ENCODE data around the gene GMNN.

DNA sequence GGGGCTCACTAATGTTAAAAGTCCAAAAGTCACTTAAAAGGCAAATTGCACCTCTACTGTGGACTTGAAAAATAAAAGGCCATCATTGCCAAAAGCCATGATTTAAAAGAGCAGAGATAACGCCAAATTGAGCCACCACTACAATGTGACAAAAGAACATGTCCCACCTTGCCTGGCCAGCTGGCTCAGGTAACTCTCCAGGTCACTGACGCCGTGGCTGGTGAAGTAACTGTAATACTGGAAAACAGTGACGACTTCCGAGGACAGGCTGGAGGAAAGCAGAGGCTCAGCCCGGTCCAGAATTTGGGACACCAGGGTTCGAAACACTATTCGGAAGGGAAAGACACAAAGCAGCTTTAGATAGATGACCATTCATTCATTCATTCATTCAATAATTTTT is 53.2 kb downstream of the GMNN start:
- TF ChIP-seq, protein P1, sequence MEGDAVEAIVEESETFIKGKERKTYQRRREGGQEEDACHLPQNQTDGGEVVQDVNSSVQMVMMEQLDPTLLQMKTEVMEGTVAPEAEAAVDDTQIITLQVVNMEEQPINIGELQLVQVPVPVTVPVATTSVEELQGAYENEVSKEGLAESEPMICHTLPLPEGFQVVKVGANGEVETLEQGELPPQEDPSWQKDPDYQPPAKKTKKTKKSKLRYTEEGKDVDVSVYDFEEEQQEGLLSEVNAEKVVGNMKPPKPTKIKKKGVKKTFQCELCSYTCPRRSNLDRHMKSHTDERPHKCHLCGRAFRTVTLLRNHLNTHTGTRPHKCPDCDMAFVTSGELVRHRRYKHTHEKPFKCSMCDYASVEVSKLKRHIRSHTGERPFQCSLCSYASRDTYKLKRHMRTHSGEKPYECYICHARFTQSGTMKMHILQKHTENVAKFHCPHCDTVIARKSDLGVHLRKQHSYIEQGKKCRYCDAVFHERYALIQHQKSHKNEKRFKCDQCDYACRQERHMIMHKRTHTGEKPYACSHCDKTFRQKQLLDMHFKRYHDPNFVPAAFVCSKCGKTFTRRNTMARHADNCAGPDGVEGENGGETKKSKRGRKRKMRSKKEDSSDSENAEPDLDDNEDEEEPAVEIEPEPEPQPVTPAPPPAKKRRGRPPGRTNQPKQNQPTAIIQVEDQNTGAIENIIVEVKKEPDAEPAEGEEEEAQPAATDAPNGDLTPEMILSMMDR (conservative IDR thresholded peaks at IDR 0.05; ENCODE audit: low read depth in 2 of 2): no peak
- TF ChIP-seq CREB1 (CRISPR knock-in tag; IDR thresholded peaks at IDR 0.05; ENCODE audit: low read depth): no peak
